GM19328 (cell line): ENCODE results near the gene ARFIP1.
"Not testable (repeated sequence)": the region's sequence is repeated elsewhere in the genome, so short reads cannot be mapped to it uniquely, and the experiment has no call there.

ENCODE experiments used
- ATAC-seq: cut with Tn5 transposase; IDR thresholded peaks from one replicate; pipeline ENCODE4 v1.9.1; 2021; ENCODE audit warnings: mild to moderate bottlenecking, moderate library complexity; ENCODE audit not compliant: unreplicated experiment

Gene ARFIP1, protein sequence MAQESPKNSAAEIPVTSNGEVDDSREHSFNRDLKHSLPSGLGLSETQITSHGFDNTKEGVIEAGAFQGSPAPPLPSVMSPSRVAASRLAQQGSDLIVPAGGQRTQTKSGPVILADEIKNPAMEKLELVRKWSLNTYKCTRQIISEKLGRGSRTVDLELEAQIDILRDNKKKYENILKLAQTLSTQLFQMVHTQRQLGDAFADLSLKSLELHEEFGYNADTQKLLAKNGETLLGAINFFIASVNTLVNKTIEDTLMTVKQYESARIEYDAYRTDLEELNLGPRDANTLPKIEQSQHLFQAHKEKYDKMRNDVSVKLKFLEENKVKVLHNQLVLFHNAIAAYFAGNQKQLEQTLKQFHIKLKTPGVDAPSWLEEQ

DNA sequence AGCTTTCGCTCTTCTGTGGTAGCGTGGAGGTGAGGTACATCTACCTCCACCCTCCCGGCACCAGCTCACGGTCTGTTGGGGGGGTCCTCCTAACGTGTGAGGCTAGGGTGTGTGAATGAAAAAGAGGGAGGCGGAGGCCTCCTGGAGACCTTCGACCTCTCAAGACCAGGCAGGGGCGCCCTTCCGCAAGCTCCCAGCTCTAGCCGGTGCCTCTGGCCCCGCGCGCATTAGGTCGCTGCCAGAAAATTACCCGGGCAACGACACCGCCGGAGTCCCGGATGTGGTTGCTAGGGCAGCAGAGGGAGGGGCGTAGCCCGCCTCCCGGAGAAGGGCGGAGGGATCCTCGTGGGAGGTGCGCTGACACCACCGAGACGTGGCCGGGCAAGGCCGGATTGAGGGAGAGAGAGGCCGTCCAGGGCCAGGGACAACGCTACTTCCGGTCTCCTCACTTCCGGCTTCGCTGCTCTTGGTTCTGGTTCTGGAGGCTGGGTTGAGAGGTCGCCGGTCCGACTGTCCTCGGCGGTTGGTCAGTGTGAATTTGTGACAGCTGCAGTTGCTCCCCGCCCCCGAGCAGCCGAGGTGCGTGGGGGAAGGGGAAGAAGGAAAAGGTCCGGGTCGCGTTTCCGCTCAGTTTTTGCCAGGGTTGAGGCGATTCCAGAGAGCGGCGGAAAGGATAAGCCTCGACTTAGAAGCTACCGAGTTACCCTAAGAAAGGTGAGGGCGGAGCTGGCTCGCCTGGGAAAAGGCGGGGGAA lies at the start of gene ARFIP1, which contains the start of gene TIGD4:
TSS of gene ARFIP1 (plus strand) at position 442 of the 754 bp plus-strand sequence. CDS start 49,680 bp downstream, outside the sequence.
TSS of gene TIGD4 (minus strand) at position 218 of the 754 bp plus-strand sequence. CDS start 8,726 bp downstream, outside the sequence.
- peak; percentile 92 for ATAC-seq

DNA sequence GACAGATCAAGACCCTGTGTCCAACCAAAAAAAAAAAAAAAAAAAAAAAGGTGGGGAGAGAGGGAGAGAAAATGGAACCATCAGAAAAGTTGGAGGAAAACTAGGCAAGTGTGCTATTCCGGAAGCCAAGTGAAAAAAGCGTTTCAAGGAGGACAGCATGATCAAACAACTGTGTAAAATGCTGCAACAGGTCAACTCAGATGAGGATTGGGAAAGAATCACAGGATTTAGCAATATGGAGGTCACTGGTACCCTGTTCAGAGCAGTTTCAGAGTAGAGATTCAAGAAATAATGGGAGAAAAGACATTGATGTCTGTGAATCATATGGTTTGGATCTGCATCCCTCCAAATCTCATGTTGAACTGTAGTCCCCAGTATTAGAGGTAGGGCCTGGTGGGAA lies 47.8 kb upstream of the ARFIP1 start:
- ATAC-seq: no peak

DNA sequence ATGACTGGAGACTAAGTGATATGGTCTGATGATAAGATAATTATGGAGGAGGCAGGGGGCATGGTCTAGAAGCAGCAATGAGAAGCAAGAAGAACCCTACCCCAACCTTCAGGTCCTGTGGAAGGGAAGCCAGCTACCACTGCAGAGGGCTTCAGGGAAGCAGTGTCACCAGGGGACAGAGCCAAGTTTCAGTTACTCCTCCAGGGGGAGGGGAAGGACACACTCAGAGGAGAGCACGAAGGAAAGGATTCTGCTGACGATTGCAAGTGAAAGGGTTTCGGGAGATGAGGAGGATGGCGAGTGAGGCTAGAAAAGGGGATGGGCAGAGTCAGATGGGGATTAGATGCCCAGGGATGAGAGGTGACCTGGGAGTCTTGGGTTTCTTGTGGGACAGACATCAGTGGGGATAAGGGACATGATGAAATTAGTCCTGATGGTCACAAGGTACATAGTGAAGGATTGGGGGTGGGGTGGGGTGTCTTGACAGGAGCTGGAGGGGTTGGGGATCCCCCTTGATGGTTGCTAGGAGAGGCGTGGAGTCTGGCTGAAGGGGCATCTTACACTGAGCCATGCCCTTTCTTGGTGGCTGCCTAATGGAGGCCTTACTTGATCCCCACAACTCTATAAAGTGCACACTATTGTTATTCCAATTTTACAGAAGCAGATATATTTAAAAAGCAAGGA lies 45.6 kb upstream of the ARFIP1 start:
- no peak for ATAC-seq

DNA sequence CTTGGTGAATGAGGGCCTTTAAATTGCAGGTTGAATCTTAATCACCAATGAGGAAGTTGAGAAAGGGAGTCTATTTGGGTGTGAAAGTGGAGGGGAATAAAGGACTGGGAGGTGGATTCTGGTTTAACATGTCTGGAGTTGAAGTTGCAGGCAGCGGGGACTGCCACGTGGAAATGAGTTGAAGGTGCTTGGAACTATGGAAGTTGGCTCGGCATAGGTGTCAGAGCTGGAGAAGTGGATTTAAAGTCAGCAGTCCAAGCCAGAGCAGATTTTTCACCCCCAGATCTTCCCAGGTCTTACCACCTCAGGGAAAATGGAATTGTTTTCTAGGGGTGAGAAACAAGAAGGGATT lies 45.1 kb upstream of the ARFIP1 start:
- ATAC-seq: no peak

DNA sequence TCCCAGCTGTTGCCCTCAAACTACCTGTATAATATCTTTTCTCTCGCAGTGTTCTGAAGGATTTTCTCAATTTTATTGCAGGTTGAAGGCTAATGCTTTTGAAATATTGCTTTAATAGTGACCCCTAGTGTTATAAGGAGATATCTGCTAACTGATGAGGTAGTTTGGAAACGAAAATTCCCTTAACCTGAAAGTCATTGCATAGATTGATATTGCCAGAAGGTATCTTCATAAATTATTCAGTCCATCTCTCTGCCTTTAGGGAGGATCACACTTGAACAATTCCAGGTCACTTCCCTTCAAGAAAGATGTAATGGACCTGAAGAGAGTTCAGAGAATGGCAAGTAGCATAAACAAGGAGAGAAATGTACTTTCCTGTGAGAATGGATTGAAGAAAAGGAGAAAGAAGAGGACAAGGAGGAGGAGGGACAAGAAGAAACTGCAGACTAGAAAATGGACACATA lies 44.3 kb upstream of the ARFIP1 start:
- no peak for ATAC-seq

DNA sequence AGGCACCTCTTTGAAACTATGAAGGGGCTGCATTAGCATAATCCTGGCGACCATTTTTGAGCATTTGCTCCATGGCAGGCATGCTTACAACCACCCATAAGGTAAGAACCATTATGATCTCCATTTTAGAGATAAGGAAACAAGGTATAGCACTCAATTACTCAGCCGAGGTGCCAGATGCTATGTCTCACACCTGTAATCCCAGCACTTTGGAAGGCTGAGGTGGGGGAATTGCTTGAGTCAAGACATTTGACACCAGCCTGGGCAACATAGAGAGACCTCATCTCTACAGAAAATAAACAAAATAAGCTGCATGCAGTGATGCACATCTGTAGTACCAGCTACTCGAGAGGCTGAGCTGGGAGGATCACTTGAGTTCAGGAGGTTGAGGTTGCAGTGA lies 43.8 kb upstream of the ARFIP1 start:
- no peak for ATAC-seq

DNA sequence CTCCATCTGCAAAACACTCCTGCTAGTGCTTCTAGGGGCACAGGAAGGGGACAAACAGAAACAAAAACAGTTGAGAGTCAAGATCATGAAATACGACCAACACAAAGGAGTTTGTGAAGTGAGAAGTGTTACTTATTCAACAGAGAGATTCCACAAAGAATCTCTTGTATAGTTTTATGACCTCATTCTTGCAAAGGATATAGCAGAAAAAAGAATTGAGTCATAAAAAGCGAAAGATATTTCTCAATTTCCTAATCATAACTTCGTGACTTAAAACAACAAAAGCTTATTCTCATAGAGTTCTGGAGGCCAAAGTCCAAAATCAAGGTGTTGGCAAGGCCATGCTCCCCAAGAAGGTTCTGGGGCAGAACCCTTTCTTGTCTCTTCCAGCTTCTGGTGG lies 40.9 kb upstream of the ARFIP1 start:
- no peak for ATAC-seq

DNA sequence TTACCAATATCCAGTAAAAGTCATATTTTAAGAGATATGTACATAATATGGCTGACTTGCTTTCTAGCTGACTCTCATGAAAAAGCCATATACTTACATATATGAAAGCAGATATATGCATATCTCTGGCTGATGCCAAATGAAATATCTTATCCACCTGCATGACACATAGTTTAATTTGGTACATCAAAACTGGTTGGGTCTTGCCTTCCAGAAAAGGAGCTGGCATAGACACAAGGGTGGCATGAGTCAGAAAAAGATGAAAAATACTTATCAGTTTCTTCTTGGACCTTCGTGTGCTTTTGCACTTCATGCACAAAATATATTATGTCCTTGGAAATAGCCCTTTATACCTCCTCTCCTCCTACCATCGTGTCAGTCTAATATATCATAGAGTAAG lies 32.3 kb upstream of the ARFIP1 start:
- no peak for ATAC-seq

DNA sequence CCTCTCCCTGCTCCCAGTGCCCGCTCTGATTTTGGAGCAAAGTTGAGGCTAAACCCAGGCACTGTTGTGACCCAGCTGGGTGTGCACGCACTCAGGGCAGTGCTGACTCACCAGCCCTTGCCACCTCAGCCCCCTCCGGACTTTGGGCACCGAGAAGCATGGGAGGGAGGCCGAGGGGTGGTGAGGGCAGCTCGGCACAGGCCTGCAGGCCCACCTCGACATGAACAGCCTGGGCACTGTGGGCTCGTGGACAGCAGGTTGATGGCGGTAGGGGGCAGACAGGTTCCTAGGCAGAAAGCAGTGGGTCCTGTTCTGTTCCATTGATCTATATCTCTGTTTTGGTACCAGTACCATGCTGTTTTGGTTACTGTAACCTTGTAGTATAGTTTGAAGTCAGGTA lies 31.1 kb upstream of the ARFIP1 start:
- ATAC-seq: no peak

DNA sequence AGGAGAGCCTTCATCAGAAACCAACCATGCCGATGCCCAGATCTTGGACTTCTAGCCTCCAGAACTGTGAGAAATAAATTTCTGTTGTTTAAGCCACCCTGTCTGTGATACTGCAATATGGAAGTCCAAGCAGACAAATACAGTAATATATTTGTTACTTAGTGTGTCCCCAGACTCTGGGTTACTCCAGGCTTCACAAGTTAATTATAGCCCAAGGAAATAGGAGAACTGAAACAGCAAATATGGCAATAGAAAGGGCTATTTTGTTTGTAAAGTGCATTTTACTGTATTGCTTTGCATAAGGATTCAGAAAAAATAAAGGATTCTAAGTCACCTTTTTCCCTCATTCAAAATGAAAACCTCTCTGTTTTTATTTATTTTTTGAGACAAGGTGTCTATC lies 16.0 kb upstream of the ARFIP1 start:
- no peak for ATAC-seq

DNA sequence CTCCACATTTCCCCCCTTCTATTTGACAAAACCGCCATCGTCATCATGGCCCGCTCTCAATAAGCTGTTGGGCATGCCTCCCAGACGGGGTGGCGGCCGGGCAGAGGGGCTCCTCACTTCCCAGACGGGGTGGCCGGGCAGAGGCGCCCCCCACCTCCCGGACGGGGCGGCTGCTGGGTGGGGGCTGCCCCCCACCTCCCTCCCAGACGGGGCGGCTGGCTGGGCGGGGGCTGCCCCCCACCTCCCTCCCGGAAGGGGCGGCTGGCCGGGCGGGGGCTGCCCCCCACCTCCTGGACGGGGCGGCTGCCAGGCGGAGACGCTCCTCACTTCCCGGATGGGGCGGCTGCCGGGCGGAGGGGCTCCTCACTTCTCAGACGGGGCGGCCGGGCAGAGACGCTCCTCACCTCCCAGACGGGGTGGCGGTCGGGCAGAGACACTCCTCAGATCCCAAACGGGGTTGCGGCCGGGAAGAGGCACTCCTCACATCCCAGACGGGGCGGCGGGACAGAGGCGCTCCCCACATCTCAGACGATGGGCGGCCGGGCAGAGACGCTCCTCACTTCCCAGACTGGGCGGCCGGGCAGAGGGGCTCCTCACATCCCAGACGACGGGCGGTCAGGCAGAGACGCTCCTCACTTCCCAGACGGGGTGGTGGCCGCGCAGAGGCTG lies 14.6 kb upstream of the ARFIP1 start:
- ATAC-seq: not testable (repeated sequence)

DNA sequence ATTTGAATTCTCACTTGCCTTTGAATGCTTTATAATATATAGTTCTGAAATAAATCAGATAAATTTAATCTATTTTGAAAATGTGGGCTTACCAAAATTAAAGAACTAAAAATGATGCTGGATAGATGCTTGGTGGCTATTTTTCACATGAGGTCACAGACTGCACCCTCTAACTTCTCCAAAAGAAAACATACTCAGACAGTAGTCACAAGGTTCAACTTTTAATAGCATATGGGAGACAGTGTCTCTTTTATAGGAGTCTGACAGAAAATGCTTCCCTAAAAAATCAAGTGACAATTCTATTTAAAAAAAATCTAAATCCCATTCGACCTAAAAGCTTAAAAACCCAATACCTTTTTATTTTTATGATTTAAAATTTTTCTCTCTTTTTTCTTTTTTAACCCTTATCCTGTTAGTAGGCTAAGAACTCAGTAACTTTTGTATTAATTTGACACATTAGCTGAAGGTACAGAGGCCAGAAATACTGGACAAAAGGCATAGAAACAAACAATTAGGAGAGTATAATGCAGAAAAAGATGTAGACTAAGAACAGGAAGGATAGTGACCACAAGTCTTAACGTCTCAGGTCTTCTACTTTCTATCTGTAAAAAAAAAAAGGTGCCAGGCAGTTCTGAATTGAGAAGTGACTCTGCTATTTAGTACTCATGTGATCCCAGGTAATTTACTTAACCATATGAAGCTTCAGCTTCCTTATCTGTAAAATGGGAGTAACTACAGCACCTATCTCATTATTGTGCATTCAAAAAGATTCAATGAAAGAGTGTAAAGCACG lies 7.8 kb upstream of the ARFIP1 start:
- ATAC-seq: peak; percentile 82

DNA sequence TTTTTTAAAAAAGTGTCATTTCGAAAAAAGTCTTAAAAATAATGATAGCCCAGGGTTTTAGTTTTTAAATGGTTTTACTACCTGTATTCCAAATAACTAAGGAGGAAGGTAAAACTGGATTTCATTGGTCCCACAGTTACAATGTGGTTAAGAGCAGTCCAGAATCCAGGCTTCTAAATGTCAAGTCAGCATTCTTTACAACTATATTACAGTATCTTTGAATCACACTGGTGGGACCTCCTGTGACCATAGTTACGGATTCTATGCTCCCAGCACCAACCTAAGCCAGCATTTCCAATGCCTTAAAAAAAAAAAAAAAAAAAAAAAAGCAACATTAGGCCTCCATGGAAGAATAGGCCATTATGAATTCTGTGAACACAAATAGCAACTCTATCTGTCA lies 6.4 kb upstream of the ARFIP1 start:
- ATAC-seq: no peak

DNA sequence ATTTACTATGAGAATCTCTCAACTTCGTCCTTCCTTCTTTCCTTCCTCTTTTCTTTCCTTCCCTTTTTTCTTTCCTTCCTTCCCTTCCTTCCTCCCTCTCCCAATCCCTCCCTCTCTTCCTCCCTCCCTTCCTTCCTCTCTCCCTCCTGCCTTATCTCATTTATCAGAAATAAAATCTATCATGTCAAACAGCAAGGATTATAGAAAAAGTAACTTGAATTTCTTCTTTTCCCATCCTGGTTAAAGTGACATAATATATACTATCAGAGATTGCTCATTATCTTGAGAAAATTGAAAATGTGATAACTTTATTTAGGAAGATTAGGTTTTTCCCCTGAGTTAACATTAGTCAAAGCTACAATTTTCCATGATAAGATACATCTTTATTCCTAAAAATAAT lies 5.8 kb upstream of the ARFIP1 start:
- ATAC-seq: no peak

DNA sequence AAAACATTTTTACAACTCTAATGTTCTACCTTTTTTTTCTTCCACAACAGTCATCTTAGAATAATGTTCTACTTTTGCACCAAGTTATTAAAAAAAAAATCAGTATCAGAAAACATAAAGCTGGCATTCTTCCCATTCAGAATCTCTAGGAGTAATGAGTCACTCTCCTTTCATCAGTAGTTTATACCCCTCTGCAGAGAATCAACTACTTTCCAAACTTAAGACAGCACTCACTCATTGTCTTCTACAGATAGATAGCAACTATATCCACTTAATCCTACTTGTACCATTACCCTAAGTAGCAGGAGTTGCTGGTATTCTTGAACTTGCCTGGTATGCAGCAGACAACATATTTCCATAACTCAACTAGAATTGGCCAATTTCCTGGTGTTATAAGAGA lies 3.4 kb upstream of the ARFIP1 start:
- no peak for ATAC-seq

DNA sequence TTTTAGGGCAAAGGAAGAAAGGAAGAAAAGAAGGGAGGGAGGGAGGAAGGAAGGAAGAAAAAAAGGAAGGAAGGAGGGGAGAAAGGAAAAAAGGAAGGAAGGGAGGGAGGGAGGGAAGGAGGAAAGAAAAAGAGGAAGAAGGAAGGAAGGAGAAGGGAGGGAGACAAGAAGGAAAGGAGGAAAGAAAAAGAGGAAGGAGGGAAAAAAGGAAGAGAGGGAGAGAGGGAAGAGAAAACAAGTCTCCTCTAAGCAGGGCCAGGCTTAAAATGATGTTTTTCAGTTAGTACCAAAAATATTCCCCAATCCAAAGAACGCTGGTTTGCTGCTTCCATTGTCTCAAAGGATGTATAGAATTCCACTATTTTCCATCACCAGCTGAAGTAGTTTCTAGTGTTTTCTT lies 2.3 kb upstream of the ARFIP1 start:
- no peak for ATAC-seq

DNA sequence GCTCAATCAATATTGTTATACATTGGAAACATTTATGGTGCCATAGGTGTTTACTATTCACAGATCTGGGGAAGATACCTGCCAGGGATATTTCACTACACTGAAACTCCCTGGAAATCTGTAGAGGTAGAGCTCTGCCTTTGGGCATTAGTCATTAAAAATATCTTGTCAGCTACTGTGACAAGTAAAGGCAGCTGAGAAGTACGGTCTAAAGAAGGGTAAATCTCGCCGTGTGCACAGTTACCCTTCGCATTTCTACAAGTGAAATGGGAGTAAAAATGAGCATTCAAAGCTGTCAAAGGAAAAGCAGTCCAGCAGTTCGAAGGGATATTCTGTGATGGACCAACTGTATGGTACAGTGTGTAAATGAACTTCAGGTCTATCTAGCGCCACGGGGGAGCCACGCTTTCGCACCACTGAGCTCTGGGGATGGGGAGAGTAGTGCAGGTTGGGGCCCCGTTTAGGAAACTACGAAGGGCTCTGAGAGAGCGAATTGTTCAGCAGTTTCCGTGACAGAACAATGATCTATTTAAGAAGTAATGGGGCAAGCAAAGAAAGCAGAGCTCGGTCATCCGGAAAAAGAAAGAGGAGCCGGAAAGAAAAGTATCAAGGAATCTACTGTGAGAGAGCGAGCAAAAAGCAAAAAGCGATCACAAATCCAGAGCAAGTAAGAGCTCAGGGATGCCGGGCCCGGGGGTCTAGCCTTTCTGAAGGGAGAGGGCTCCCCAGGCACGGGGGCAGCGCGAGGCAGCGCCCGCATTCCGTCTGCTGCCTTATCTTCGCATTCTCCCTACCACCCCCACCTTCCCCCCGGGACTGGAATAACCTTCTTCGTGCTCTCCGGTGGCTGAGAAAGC lies 870 bp upstream of the ARFIP1 start:
- peak; percentile 20 for ATAC-seq

DNA sequence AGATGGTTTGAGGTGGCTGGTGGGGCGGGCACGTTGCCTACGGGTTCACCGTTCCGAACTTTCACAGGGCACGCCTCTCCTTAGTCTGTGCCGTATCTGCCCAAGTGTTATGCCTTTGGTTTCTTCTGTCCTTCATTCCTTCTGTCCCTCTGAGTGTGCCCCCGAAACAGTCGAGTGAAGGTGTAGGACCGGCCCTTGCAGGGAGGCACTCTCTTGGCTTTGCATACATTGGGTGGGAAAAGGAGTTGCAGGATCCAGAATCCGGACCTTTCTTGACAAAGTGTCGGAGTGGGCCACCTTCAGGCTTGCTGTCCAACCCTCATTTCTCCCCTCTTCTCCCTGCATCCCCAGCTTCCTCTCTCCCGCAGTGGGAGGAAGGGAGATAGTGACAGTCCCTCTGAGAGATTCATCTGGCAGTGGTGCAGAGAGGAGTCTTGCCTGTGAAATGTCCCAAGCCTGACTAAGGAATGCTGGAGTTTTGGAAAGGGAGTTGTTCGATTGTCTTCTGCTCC lies 569 bp downstream of the ARFIP1 start:
- peak; percentile 18 for ATAC-seq
